G401.6 (cell line): Measurements from ENCODE around the gene ACTR5.

Experiments
- FAIRE-seq: peaks from 2 replicates; lab custom pipeline; 2012; peaks lifted over from hg19 to GRCh38; lab: Jason Lieb, UNC

ACTR5 gene

DNA sequence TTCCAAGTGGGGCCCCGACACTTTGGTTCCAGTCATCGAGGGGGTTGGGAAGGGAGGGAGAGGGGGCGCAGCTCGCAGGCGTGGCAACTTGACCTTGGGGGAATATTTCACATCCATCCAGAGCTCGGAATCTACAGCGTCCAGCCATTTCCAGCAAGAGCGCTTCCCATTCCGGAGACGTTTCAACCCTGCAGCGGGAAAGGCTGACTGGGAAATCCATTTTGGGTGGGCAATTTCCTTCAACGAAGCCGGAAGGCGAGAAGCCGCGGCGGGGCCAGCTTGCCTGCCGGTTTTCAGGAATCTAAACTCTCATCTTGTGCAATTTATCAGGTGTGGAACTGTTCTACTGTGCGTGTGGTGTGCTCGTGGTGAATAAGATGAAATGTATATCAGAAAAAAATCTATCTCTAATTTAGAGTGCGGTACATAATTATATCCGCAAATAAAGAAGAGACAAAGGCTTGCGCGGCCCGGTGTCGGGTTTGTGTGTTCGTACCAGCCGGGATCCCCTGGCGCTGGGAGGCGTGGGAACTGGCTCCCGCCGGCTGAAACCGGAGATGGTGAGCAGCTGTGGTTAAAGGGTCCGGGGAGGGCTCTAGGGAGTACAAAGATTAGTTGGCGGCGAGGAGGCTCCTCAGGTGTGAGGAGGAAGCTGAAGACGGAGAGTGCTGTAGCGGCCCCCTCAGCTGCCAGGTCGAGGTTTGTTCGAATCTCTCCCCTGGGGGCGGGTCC, 19.2 kb upstream of the ACTR5 start:
- no peak for FAIRE-seq

DNA sequence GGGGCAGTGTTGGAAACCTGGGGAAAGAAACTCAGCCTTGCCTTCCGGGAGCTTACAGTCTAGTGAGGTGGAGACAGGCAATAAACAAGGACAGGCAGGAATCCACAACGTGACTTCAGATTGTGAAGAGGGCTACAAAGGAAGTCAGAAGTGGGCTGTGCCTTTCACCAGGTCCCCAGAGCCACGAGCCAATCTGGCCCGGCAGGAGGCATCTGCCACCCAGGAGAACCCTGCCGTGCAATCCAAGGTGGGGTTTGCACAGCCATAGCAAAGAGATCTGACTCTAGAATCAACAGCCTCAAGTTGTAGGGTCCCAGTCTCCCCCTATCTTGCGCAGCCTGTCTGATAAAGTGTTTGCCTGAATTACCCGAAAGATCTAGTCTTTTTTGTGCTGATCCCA, 18.5 kb upstream of the ACTR5 start:
- no peak for FAIRE-seq

GRCh38 chr20:38730167-38730988, 17.9 kb upstream of the ACTR5 start:
- FAIRE-seq, result no peak

- FAIRE-seq, result no peak
Measured at GRCh38 chr20:38730989-38731737, 17.1 kb upstream of the ACTR5 start.

DNA sequence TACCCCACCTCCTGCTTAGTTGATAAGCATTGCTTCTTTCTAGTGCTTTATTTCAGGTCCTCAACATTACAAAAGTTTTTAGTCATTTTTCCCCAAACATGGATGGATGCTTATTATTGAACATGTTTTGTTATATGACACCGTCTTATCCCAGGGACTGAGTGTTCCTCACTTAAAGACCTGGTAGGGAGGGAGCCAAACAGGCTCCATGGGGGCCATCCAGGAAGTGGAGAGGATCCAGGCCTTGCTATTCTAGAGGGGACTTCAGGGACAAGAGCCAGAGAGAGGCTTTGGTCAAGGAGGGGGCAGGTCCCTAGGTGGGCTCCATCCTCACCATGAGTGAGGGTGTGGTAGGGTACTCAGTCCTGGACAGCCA, 16.5 kb upstream of the ACTR5 start:
- no peak for FAIRE-seq

- FAIRE-seq, result no peak
Measured at GRCh38 chr20:38732981-38733380, 15.3 kb upstream of the ACTR5 start.

- FAIRE-seq, result no peak
Measured at GRCh38 chr20:38735172-38735571, 13.1 kb upstream of the ACTR5 start.

DNA sequence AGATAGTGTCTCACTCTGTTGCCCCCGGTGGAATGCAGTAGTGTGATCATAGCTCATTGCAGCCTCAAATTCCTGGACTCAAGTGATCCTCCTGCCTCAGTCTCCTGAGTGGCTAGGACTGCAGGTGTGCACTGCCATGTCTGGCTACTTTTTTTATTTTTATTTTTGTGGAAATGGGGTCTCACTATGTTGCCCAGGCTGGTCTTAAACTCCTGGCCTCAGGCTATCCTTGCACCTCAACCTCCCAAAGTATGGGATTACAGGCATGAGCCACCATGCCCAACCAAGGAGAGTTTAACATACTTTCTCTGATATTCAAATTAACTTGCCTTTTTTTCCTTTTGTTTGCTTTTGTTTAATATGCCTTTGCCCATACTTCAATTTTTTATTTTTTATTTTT, 10.4 kb upstream of the ACTR5 start:
- no peak for FAIRE-seq

DNA sequence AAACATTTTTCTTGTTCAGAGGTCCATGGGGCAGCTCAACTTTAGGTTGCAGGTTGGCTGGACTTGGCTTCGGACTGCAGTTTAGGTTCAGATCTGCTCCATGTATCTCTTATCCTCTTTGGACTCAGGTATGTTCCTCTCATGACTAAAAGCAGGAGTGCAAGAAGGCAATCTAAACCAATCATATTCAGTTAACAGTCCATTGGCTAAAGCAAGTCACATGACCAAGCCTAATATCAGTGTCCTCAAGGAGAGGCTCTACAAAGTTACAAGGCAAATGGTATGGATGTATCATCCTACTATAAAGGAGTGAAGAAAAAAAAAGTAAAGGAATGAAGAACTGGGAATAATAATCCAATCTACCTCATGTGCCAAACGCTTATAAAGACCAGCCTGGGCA, 2.5 kb upstream of the ACTR5 start:
- FAIRE-seq, result no peak

- no peak for FAIRE-seq
Measured at GRCh38 chr20:38747495-38748096, 664 bp upstream of the ACTR5 start.

- FAIRE-seq, result no peak
Measured at GRCh38 chr20:38748861-38749149, 545 bp downstream of the ACTR5 start.

DNA sequence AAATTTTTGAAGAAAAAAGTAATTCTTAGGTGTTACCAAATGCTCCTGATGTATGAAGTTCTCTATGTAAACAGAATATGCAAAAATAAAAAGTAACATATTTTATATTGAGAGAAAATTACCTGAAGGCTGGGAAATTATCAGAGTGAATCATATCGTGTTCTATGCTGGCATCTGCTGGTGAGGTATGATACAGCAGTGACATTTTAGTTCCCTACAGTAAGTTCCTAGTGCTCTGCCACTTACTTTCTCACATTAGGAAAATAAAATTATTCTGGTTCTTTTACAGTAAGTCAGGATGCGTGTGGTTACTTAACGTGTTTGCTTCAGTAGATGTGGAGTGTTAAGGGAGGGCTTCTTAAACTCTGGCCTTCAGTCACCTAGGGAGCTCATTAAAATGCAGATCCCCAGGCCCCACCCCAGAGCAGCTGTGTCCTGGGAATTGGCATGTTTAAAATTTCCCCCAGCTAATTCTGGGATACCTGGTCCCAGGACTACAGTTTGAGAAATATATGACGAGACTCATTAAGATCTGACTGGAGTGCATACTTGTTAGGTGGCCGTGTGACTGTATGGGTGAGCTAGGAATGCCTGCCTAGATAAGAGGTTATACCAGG, 3.2 kb downstream of the ACTR5 start:
- peak; percentile 86 for FAIRE-seq

DNA sequence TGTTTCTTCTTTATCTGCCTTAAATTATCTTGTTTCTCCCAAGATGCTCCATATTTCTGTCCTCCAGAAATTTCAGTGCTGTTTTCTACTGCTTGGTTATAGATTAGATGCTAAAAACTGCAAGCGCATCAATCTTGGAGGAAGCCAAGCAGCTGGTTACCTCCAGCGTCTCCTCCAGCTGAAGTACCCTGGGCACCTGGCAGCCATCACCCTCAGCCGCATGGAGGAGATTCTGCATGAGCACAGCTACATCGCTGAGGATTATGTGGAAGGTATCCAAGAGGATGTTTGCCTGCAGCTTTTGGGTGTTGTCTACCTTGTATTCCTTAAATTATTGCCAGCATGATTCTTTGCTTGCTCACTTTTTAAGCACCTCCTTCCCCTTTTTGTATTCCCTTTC, 3.8 kb downstream of the ACTR5 start:
- FAIRE-seq, result no peak

DNA sequence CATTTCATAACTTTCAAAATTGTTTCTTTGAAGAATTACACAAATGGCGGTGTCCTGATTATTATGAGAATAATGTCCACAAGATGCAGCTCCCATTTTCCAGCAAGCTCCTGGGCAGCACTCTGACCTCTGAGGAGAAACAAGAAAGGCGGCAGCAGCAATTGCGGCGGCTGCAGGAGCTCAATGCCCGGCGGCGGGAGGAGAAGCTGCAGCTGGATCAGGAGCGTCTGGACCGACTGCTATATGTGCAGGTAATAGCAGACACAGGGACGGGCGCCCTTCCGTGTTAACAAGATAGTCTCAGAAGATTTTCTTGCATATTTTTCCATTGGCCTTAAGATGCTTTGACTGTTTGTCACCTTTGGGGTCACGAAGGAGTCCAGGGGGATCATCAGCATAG, 6.7 kb downstream of the ACTR5 start:
- FAIRE-seq, result no peak

GRCh38 chr20:38755324-38755910, 7.2 kb downstream of the ACTR5 start:
- FAIRE-seq, result no peak

- FAIRE-seq, result no peak
Measured at GRCh38 chr20:38757145-38757775, 9.0 kb downstream of the ACTR5 start.

GRCh38 chr20:38759106-38759505, 10.8 kb downstream of the ACTR5 start:
- no peak for FAIRE-seq

DNA sequence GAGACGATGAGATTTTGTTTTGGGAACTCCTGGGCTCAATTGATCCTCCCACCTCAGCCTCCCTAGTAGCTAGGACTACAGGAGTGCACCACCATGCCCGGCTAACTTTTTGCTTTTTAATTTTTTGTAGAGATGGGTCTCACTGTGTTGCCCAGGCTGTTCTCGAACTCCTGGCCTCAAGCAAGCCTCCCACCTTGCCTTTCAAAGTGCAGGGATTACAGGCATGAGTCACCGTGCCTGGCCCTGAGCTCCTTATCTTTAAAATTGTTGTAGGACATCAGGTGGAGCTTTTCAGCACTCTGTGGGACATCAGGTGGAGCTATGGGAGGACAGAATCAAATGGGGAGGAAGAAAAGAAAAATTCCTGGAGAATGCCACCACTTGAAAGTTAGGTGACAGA, 12.7 kb downstream of the ACTR5 start:
- no peak for FAIRE-seq

GRCh38 chr20:38762174-38762573, 13.9 kb downstream of the ACTR5 start:
- FAIRE-seq, result no peak

DNA sequence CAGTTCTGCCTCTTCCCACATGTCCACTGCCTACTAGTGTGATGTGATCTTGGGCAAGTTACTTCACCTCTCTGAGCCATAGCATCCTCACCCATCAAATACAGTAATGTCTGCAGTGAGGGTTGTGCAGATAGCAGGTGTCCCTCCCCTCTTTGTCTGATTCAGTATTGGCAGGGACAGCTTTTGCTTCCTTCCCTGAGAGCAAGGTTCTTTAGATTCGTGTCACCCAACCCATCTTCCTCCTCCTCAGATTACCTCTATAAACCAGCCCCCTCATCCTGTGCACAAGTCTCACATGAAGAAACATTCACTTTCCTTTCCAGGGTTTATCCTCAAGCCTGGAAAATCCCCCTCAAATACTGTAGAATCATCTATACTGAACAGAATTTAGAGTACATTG, 15.4 kb downstream of the ACTR5 start:
- FAIRE-seq, result no peak

DNA sequence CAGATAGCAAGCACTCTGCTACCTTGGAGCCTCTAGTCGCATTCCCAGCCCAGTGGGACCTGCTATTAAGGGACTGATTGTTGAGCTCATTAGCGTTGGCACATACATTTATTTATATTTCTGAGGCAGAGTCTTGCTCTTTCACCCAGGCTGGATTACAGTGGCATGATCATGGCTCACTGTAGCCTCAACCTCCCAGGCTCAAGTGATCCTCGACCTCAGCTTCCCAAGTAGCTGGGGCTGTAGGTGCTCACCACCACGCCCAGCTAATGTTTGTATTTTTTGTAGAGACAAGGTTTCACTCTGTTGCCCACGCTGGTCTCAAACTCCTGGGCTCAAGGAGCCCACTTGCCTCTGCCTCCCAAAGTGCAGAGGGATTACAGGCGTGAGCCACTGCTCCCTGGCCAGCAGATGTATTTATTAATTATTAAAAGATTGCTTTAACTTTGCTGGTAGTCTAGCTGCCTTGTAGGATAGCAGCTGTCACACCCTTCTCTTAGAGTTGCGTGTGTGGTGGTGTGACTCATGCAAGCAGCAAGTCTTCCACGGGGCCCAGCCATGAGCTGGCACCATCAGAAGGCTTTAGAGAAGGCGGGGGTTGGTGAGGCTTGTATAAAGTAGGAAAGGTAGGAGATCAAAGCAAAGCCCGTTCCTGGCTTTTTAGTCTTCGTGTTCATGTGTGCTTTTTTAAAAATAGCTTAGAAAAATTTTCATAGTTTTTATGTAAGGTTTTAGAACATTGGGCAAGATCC, 16.5 kb downstream of the ACTR5 start:
- FAIRE-seq, result no peak
